ENCODE measurements around the gene ST6GALNAC3. TPM values are rescaled to one million over a fixed set of nuclear protein-coding genes. Genes with fewer than 3 reads are reported as not detected.

The ST6GALNAC3 gene
- total and polyA plus RNA-seq, 2 experiments from 2014 or later: 29.4 to 33.3 TPM

DNA sequence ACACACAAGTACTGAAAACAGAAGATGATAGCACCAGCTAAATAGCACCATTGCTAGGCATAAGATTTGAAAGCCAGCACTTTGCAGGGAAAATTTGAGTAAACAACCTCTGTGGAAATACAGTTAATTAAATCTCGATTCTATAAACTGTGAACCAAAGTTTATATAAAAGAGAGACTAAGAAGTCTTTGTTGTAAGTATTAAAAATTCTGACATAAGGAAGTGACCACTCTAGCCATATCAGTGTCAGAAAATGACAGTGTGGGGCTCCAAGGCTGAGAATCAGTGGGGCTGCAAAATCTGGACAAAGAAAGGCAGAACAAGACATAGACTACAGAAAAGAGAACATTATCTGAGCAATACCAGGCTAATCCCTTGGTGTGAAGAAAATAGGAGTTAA, 292.2 kb downstream of the ST6GALNAC3 start:
- no peaks in the 10 kb centered on the region for H4K20me1 ChIP-seq (ENCODE audit: insufficient read depth, poor library complexity, severe bottlenecking)
- no peak for DNase-seq (ENCODE audit: low spot score)
- no peak overlapping the region for H3K27ac ChIP-seq
- no peak overlapping the region for H2AFZ ChIP-seq
- H3K9me2 ChIP-seq (replicated peaks; ENCODE audit: insufficient read depth): no peaks in the 10 kb centered on the region
- H3K36me3 ChIP-seq (replicated peaks; ENCODE audit: insufficient read depth, low read depth): no peaks in the 10 kb centered on the region
- 64% methylated on average over 1 of the region's 1 CpG for WGBS (ENCODE audit: low lambda C conversion rate, missing lambda C conversion rate)
- no peak overlapping the region for H3K4me2 ChIP-seq
- no peaks in the 10 kb centered on the region for H3K79me2 ChIP-seq
- no peak for TF ChIP-seq EZH2 (IDR thresholded peaks at IDR 0.05; ENCODE audit: borderline replicate concordance)
- no peak for TF ChIP-seq EZH2phosphoT487 (IDR thresholded peaks at IDR 0.05; ENCODE audit: low read depth, severe bottlenecking, unreplicated experiment)
- TF ChIP-seq, protein P1, sequence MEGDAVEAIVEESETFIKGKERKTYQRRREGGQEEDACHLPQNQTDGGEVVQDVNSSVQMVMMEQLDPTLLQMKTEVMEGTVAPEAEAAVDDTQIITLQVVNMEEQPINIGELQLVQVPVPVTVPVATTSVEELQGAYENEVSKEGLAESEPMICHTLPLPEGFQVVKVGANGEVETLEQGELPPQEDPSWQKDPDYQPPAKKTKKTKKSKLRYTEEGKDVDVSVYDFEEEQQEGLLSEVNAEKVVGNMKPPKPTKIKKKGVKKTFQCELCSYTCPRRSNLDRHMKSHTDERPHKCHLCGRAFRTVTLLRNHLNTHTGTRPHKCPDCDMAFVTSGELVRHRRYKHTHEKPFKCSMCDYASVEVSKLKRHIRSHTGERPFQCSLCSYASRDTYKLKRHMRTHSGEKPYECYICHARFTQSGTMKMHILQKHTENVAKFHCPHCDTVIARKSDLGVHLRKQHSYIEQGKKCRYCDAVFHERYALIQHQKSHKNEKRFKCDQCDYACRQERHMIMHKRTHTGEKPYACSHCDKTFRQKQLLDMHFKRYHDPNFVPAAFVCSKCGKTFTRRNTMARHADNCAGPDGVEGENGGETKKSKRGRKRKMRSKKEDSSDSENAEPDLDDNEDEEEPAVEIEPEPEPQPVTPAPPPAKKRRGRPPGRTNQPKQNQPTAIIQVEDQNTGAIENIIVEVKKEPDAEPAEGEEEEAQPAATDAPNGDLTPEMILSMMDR (IDR thresholded peaks at IDR 0.05; ENCODE audit: poor library complexity): no peak
- H3K4me1 ChIP-seq (ENCODE audit: insufficient read depth): no peaks in the 10 kb centered on the region
- H3K4me3 ChIP-seq: no peak overlapping the region
- H3K27me3 ChIP-seq: no peaks in the 10 kb centered on the region
- H3K9me3 ChIP-seq (ENCODE audit: low read depth): no peaks in the 10 kb centered on the region

DNA sequence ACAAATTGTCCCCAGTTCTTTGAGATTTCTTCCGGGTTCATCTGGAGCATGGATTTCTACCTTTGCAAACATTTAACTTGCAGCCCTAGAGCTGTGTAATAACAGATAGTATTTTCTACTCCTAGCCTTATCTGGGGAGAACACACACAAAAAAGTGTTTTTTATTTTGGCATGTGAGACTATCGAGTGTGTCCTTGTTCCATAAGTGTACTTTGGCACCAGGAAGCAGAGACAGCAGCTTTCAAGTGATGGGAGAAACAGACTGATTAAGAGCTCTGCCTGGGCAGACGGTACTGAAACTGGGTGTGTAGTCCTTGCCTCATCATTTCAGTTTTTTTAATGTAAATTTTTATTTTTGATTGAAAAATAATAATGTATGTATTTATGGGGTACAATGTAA, 297.4 kb downstream of the ST6GALNAC3 start:
- Histone ChIP-seq H3K79me2 (no peaks in the 10 kb centered on the region), H3K27me3 (no peaks in the 10 kb centered on the region), H3K4me3 (no peak overlapping the region), H3K9me2 (replicated peaks; ENCODE audit: insufficient read depth) (no peaks in the 10 kb centered on the region), H3K9me3 (ENCODE audit: low read depth) (no peaks in the 10 kb centered on the region), H3K4me2 (no peak overlapping the region), H4K20me1 (ENCODE audit: insufficient read depth, poor library complexity, severe bottlenecking) (no peaks in the 10 kb centered on the region), H3K36me3 (replicated peaks; ENCODE audit: insufficient read depth, low read depth) (no peaks in the 10 kb centered on the region), H3K27ac (no peak overlapping the region), H3K4me1 (ENCODE audit: insufficient read depth) (no peaks in the 10 kb centered on the region), H2AFZ (no peak overlapping the region)
- 81% methylated on average over 3 of the region's 3 CpGs for WGBS (ENCODE audit: low lambda C conversion rate, missing lambda C conversion rate)
- TF ChIP-seq, protein P1 (IDR thresholded peaks at IDR 0.05; ENCODE audit: poor library complexity): no peak
- no peak for TF ChIP-seq EZH2phosphoT487 (IDR thresholded peaks at IDR 0.05; ENCODE audit: low read depth, severe bottlenecking, unreplicated experiment)
- no peak for TF ChIP-seq EZH2 (IDR thresholded peaks at IDR 0.05; ENCODE audit: borderline replicate concordance)
- no peak for DNase-seq (ENCODE audit: low spot score)

DNA sequence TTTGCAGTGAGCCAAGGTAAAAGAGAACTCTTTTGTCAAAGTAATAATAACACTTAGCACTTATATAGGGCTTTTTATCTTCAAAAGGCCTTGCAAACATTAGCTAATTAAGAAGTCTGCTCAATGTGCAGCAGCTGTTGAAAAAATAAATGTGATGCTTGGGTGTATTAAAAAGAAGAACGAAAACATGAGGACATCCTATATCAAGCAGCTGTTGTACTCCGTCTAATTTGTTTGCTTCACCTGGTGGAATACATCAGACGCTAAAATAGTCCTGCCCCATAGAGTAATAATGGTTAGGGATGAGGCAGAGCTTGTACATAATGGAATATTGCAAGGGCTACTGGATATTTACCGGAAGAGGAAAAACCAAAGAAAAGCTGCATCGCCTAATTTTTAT, 299.5 kb downstream of the ST6GALNAC3 start:
- no peak overlapping the region for H3K4me2 ChIP-seq
- H3K4me1 ChIP-seq (ENCODE audit: insufficient read depth): no peaks in the 10 kb centered on the region
- H3K79me2 ChIP-seq: no peaks in the 10 kb centered on the region
- H2AFZ ChIP-seq: no peak overlapping the region
- no peak for DNase-seq (ENCODE audit: low spot score)
- H3K4me3 ChIP-seq: no peak overlapping the region
- no peaks in the 10 kb centered on the region for H3K9me2 ChIP-seq (replicated peaks; ENCODE audit: insufficient read depth)
- no peaks in the 10 kb centered on the region for H4K20me1 ChIP-seq (ENCODE audit: insufficient read depth, poor library complexity, severe bottlenecking)
- WGBS (ENCODE audit: low lambda C conversion rate, missing lambda C conversion rate): 95% methylated on average over 5 of the region's 5 CpGs
- no peak for TF ChIP-seq EZH2phosphoT487 (IDR thresholded peaks at IDR 0.05; ENCODE audit: low read depth, severe bottlenecking, unreplicated experiment)
- TF ChIP-seq EZH2 (IDR thresholded peaks at IDR 0.05; ENCODE audit: borderline replicate concordance): no peak
- TF ChIP-seq, protein P1 (IDR thresholded peaks at IDR 0.05; ENCODE audit: poor library complexity): no peak
- H3K27me3 ChIP-seq: no peaks in the 10 kb centered on the region
- H3K9me3 ChIP-seq (ENCODE audit: low read depth): no peaks in the 10 kb centered on the region
- no peak overlapping the region for H3K27ac ChIP-seq
- H3K36me3 ChIP-seq (replicated peaks; ENCODE audit: insufficient read depth, low read depth): no peaks in the 10 kb centered on the region

DNA sequence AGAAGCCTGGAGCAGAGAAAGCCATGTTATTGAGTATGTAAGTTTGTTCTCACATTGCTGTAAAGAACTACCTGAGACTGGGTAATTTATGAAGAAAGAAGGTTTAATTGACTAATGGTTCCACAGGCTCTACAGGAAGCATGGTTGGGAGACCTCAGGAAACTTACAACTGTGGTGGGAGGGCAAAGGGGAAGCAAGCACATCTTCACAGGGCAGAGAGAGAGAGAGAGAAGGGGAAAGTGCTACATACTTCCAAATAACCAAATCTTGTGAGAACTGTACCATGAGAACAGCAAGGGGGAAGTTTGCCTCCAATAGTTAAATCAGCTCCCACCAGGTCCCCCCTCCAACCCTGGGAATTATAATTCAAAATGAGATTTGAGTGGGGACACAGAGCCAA, 302.7 kb downstream of the ST6GALNAC3 start:
- TF ChIP-seq EZH2 (IDR thresholded peaks at IDR 0.05; ENCODE audit: borderline replicate concordance): no peak
- TF ChIP-seq, protein P1 (IDR thresholded peaks at IDR 0.05; ENCODE audit: poor library complexity): no peak
- no peak for TF ChIP-seq EZH2phosphoT487 (IDR thresholded peaks at IDR 0.05; ENCODE audit: low read depth, severe bottlenecking, unreplicated experiment)
- no peaks in the 10 kb centered on the region for H3K79me2 ChIP-seq
- no peaks in the 10 kb centered on the region for H3K9me3 ChIP-seq (ENCODE audit: low read depth)
- no peaks in the 10 kb centered on the region for H3K36me3 ChIP-seq (replicated peaks; ENCODE audit: insufficient read depth, low read depth)
- H3K4me1 ChIP-seq (ENCODE audit: insufficient read depth): no peaks in the 10 kb centered on the region
- H3K9me2 ChIP-seq (replicated peaks; ENCODE audit: insufficient read depth): no peaks in the 10 kb centered on the region
- H3K27ac ChIP-seq: no peak overlapping the region
- H2AFZ ChIP-seq: no peak overlapping the region
- H4K20me1 ChIP-seq (ENCODE audit: insufficient read depth, poor library complexity, severe bottlenecking): no peaks in the 10 kb centered on the region
- no peaks in the 10 kb centered on the region for H3K27me3 ChIP-seq
- no peak for DNase-seq (ENCODE audit: low spot score)
- H3K4me3 ChIP-seq: no peak overlapping the region
- H3K4me2 ChIP-seq: no peak overlapping the region

Measured in hepatocyte (in vitro differentiated cells).